ENCODE results near the gene SCN11A.

GRCh38 chr3:39098473-39099000 lies 46.8 kb upstream of the SCN11A start:
- TF ChIP-seq ZFP36 (IDR thresholded peaks at IDR 0.05; ENCODE audit: borderline replicate concordance, partially characterized antibody), result no peak
- no peak for TF ChIP-seq MAFK (IDR thresholded peaks at IDR 0.05; ENCODE audit: partially characterized antibody)
- no peak for TF ChIP-seq CTCF (IDR thresholded peaks at IDR 0.05)
- no peak for TF ChIP-seq USF2 (IDR thresholded peaks at IDR 0.05)
- TF ChIP-seq POLR2A (IDR thresholded peaks at IDR 0.05; ENCODE audit: low read length), result no peak
- no peak for TF ChIP-seq HMGXB4 (CRISPR knock-in tag; IDR thresholded peaks at IDR 0.05; ENCODE audit: borderline replicate concordance)
- TF ChIP-seq MYC (IDR thresholded peaks at IDR 0.05; ENCODE audit: borderline replicate concordance, low read length), result no peak
- no peak for TF ChIP-seq MAX (IDR thresholded peaks at IDR 0.05)
- TF ChIP-seq KDM5A (IDR thresholded peaks at IDR 0.05), result no peak
- TF ChIP-seq PHF8 (IDR thresholded peaks at IDR 0.05; ENCODE audit: borderline replicate concordance, low read depth), result no peak
- TF ChIP-seq PBX3 (IDR thresholded peaks at IDR 0.05), result no peak
- TF ChIP-seq REST (IDR thresholded peaks at IDR 0.05), result no peak
- no peak for TF ChIP-seq CEBPB (IDR thresholded peaks at IDR 0.05)

Measured in A549 (cell line).